Astrocyte (in vitro differentiated cells and primary cell): ENCODE data around the gene SLC30A10. TPM values are rescaled to one million over a fixed set of nuclear protein-coding genes. Genes with fewer than 3 reads are reported as not detected.

ENCODE experiments used
- DNase-seq: peaks from one replicate; pipeline ENCODE4 v3.0.0-alpha.2; 2010; ENCODE audit warnings: low read depth
- FAIRE-seq: peaks from 2 replicates; lab custom pipeline; 2011; peaks lifted over from hg19 to GRCh38; lab: Jason Lieb, UNC
- H2AFZ ChIP-seq: 2 replicates; pipeline ENCODE4 v1.6.0; 2012; ENCODE audit warnings: low read depth, low read length, inconsistent platforms
- H3K27ac ChIP-seq: 2 replicates; pipeline ENCODE4 v1.5.1; 2011; ENCODE audit warnings: low read depth, low read length, inconsistent platforms
- H3K27me3 ChIP-seq: 2 replicates; pipeline ENCODE4 v1.6.0; 2011; ENCODE audit warnings: low read length, inconsistent platforms; ENCODE audit not compliant: insufficient read depth
- H3K36me3 ChIP-seq: 2 replicates; pipeline ENCODE4 v1.5.1; 2011; ENCODE audit warnings: low read length, inconsistent platforms; ENCODE audit not compliant: insufficient read depth
- H3K4me1 ChIP-seq: 2 replicates; pipeline ENCODE4 v1.5.1; 2011; ENCODE audit warnings: low read length, inconsistent platforms; ENCODE audit not compliant: insufficient read depth
- H3K4me2 ChIP-seq: 2 replicates; pipeline ENCODE4 v1.6.0; 2012; ENCODE audit warnings: low read length, inconsistent platforms
- H3K4me3 ChIP-seq: 2 replicates; pipeline ENCODE4 v1.5.1; 2011; ENCODE audit warnings: low read depth, mild to moderate bottlenecking, low read length, inconsistent platforms; ENCODE audit not compliant: insufficient read depth
- H3K79me2 ChIP-seq: 2 replicates; pipeline ENCODE4 v1.6.0; 2012; ENCODE audit warnings: mild to moderate bottlenecking, low read length, inconsistent platforms; ENCODE audit not compliant: insufficient read depth
- H3K9ac ChIP-seq: 2 replicates; pipeline ENCODE4 v1.6.0; 2012; ENCODE audit warnings: mild to moderate bottlenecking, low read length, inconsistent platforms
- H3K9me3 ChIP-seq: 2 replicates; pipeline ENCODE4 v1.5.1; 2012; ENCODE audit warnings: low read depth, mild to moderate bottlenecking, low read length, inconsistent platforms; ENCODE audit not compliant: insufficient read depth
- H4K20me1 ChIP-seq: 2 replicates; pipeline ENCODE4 v1.6.0; 2012; ENCODE audit warnings: low read length, inconsistent platforms; ENCODE audit not compliant: insufficient read depth
- H3K27ac Mint-ChIP-seq: one replicate; pipeline ENCODE4 v1.8.0; 2021; ENCODE audit warnings: mild to moderate bottlenecking, mixed read lengths; ENCODE audit not compliant: unreplicated experiment
- H3K27me3 Mint-ChIP-seq: one replicate; pipeline ENCODE4 v1.8.0; 2021; ENCODE audit warnings: low read depth, mixed read lengths; ENCODE audit not compliant: unreplicated experiment
- H3K36me3 Mint-ChIP-seq: one replicate; pipeline ENCODE4 v1.8.0; 2021; ENCODE audit warnings: low read depth, mixed read lengths; ENCODE audit not compliant: unreplicated experiment
- H3K4me1 Mint-ChIP-seq: one replicate; pipeline ENCODE4 v1.8.0; 2021; ENCODE audit warnings: low read depth, mixed read lengths; ENCODE audit not compliant: unreplicated experiment
- H3K4me3 Mint-ChIP-seq: one replicate; pipeline ENCODE4 v1.8.0; 2021; ENCODE audit warnings: mild to moderate bottlenecking, moderate library complexity, mixed read lengths; ENCODE audit not compliant: unreplicated experiment
- H3K9me3 Mint-ChIP-seq: one replicate; pipeline ENCODE4 v1.8.0; 2021; ENCODE audit warnings: mild to moderate bottlenecking, mixed read lengths; ENCODE audit not compliant: unreplicated experiment
- CTCF ChIP-seq: IDR thresholded peaks from 2 replicates; pipeline ENCODE4 v1.5.1; 2011; ENCODE audit warnings: low read depth, mild to moderate bottlenecking, inconsistent platforms, low read length, moderate library complexity; ENCODE audit not compliant: insufficient read depth
- EZH2 ChIP-seq: IDR thresholded peaks from 2 replicates; pipeline ENCODE4 v1.6.1; 2012; ENCODE audit warnings: mild to moderate bottlenecking, low read length, inconsistent platforms; ENCODE audit not compliant: insufficient read depth
- total RNA-seq: library from RNA; stranded (reverse); gene quantifications from 2 replicates; pipeline ENCODE4 v1.2.1, GENCODE V29; 2021

SLC30A10 gene
- total RNA-seq, 1 donor from 2014 or later = not detected

- H4K20me1 ChIP-seq = no peaks in the 10 kb centered on the region
- H3K79me2 ChIP-seq = no peaks in the 10 kb centered on the region
- TF ChIP-seq CTCF (no peak), EZH2 (no peak)
- H3K9ac ChIP-seq = no peak overlapping the region
- no peaks in the 10 kb centered on the region for H3K4me1 Mint-ChIP-seq
- DNase-seq (no peak), FAIRE-seq (no peak)
- H3K27ac Mint-ChIP-seq = no peak overlapping the region
- H3K4me3 Mint-ChIP-seq = peak overlapping the region; percentile 22
- no peaks in the 10 kb centered on the region for H3K27me3 Mint-ChIP-seq
- H3K4me2 ChIP-seq = no peak overlapping the region
- H3K4me1 ChIP-seq = no peaks in the 10 kb centered on the region
- H3K36me3 Mint-ChIP-seq = no peaks in the 10 kb centered on the region
- no peaks in the 10 kb centered on the region for H3K36me3 ChIP-seq
- no peak overlapping the region for H3K4me3 ChIP-seq
- no peaks in the 10 kb centered on the region for H3K9me3 ChIP-seq
- no peaks in the 10 kb centered on the region for H3K9me3 Mint-ChIP-seq
- no peak overlapping the region for H3K27ac ChIP-seq
- H3K27me3 ChIP-seq = no peaks in the 10 kb centered on the region
- H2AFZ ChIP-seq = no peak overlapping the region
Observed at GRCh38 chr1:219902951-219903350, 25.4 kb downstream of the SLC30A10 start.

DNA sequence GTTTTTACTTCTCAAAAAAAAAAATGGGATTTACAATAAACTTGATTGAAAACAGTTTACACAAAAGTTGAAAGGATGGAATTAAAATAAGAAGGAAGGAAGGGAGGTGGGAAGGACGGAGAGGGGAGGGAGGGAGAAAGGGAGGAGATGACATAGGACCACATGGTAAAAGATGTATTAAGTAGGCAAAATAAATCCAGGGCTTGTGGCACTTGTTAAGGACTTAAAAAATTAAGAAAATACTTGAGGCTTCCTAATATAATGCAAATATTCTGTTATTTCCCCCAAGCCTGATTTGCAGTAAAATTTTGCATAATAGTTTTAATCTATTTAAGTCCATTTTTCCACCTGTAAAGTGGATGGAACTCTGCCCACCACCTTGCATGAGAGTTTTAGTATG, 27.5 kb downstream of the SLC30A10 start:
- Mint-ChIP-seq H3K9me3 (no peaks in the 10 kb centered on the region), H3K36me3 (no peaks in the 10 kb centered on the region), H3K27ac (no peak overlapping the region), H3K4me3 (no peak overlapping the region), H3K27me3 (no peaks in the 10 kb centered on the region), H3K4me1 (no peaks in the 10 kb centered on the region)
- Histone ChIP-seq H3K27me3 (no peaks in the 10 kb centered on the region), H3K79me2 (no peaks in the 10 kb centered on the region), H3K27ac (no peak overlapping the region), H3K4me1 (no peaks in the 10 kb centered on the region), H3K9ac (no peak overlapping the region), H3K36me3 (no peaks in the 10 kb centered on the region), H3K9me3 (no peaks in the 10 kb centered on the region), H3K4me3 (no peak overlapping the region), H2AFZ (no peak overlapping the region), H3K4me2 (no peak overlapping the region), H4K20me1 (no peaks in the 10 kb centered on the region)
- FAIRE-seq = no peak
- no peak for DNase-seq
- TF ChIP-seq CTCF = no peak
- TF ChIP-seq EZH2 = no peak

GRCh38 chr1:219900201-219900600, 28.2 kb downstream of the SLC30A10 start:
- Histone ChIP-seq H3K9ac (no peak overlapping the region), H3K79me2 (no peaks in the 10 kb centered on the region), H3K27ac (no peak overlapping the region), H3K4me2 (no peak overlapping the region), H3K27me3 (no peaks in the 10 kb centered on the region), H3K9me3 (no peaks in the 10 kb centered on the region), H3K4me1 (no peaks in the 10 kb centered on the region), H2AFZ (no peak overlapping the region), H3K4me3 (no peak overlapping the region), H4K20me1 (no peaks in the 10 kb centered on the region), H3K36me3 (no peaks in the 10 kb centered on the region)
- Mint-ChIP-seq H3K27me3 (no peaks in the 10 kb centered on the region), H3K9me3 (no peaks in the 10 kb centered on the region), H3K36me3 (no peaks in the 10 kb centered on the region), H3K27ac (no peak overlapping the region), H3K4me3 (no peak overlapping the region), H3K4me1 (no peaks in the 10 kb centered on the region)
- FAIRE-seq (no peak), DNase-seq (peak; percentile 2)
- TF ChIP-seq CTCF (no peak), EZH2 (no peak)
